GM19239 (cell line): ENCODE data around the gene CGN.
"Not testable (repeated sequence)": the region's sequence is repeated elsewhere in the genome, so short reads cannot be mapped to it uniquely, and the experiment has no call there.

ENCODE experiments used
- DNase-seq: peaks from one replicate; pipeline ENCODE4 v3.0.0; 2011; ENCODE audit warnings: low spot score; ENCODE audit not compliant: insufficient read length
- FAIRE-seq: peaks from 2 replicates; lab custom pipeline; 2011; peaks lifted over from hg19 to GRCh38; lab: Jason Lieb, UNC

The CGN gene

GRCh38 chr1:151518431-151518830, 7.2 kb downstream of the CGN start:
- DNase-seq (no peak), FAIRE-seq (no peak)

GRCh38 chr1:151518936-151519335, 7.7 kb downstream of the CGN start:
- DNase-seq, result no peak
- FAIRE-seq, result no peak

GRCh38 chr1:151519667-151520066, 8.5 kb downstream of the CGN start:
- DNase-seq, result no peak
- FAIRE-seq, result no peak

GRCh38 chr1:151520359-151520758, 9.2 kb downstream of the CGN start:
- FAIRE-seq, result no peak
- DNase-seq, result no peak

- not testable (repeated sequence) for FAIRE-seq, DNase-seq
These were observed 11.2 kb downstream of the CGN start for GRCh38 chr1:151522427-151522826.

GRCh38 chr1:151523326-151523725, 12.1 kb downstream of the CGN start:
- DNase-seq, result no peak
- no peak for FAIRE-seq

GRCh38 chr1:151524736-151525135, 13.5 kb downstream of the CGN start:
- FAIRE-seq, result no peak
- no peak for DNase-seq

GRCh38 chr1:151526735-151527525, 15.7 kb downstream of the CGN start:
- DNase-seq (no peak), FAIRE-seq (no peak)

- DNase-seq, result no peak
- no peak for FAIRE-seq
These were observed 18.1 kb downstream of the CGN start for GRCh38 chr1:151529211-151529702.

GRCh38 chr1:151529781-151530180, 18.6 kb downstream of the CGN start:
- DNase-seq (no peak), FAIRE-seq (no peak)

- no peak for FAIRE-seq
- DNase-seq, result no peak
These were observed 19.3 kb downstream of the CGN start for GRCh38 chr1:151530461-151530860.

- FAIRE-seq, result no peak
- DNase-seq, result no peak
These were observed 22.7 kb downstream of the CGN start for GRCh38 chr1:151533870-151534269.

- DNase-seq, result peak; percentile 63
- peak; percentile 64 for FAIRE-seq
These were observed 23.6 kb downstream of the CGN start for GRCh38 chr1:151534662-151535278.

- no peak for FAIRE-seq
- DNase-seq, result no peak
These were observed 24.4 kb downstream of the CGN start for GRCh38 chr1:151535326-151536271.

- FAIRE-seq (no peak), DNase-seq (no peak)
These were observed 25.3 kb downstream of the CGN start for GRCh38 chr1:151536499-151536898.

- FAIRE-seq, result no peak
- DNase-seq, result no peak
These were observed 25.9 kb downstream of the CGN start for GRCh38 chr1:151537112-151537511.

GRCh38 chr1:151539321-151540020, 28.3 kb downstream of the CGN start:
- DNase-seq, result no peak
- FAIRE-seq, result peak; percentile 56

GRCh38 chr1:151540021-151540981, 29.1 kb downstream of the CGN start, which contains the start of gene TUFT1:
Gene TUFT1, plus strand, starts transcription at chr1:151540309. Its CDS starts 58 bp downstream, at chr1:151540367.
- DNase-seq (peak; percentile 81), FAIRE-seq (peak; percentile 80)

GRCh38 chr1:151540982-151541377, 29.8 kb downstream of the CGN start:
- DNase-seq (no peak), FAIRE-seq (no peak)
